Breast epithelium (tissue), 3 donors: Measurements from ENCODE around the gene GLIS2.

Experiments used
- CTCF ChIP-seq, 3 donors: fragments of 450-650 bp; IDR thresholded peaks; one replicate each; pipeline ENCODE4 v1.5.1; 2016 to 2017; ENCODE audit warnings: antibody characterized with exemption in 3 of 3, mild to moderate bottlenecking in 3 of 3, moderate library complexity in 3 of 3
- POLR2A ChIP-seq: fragments of 450-650 bp; IDR thresholded peaks from one replicate; pipeline ENCODE4 v1.6.1; 2016; ENCODE audit warnings: antibody characterized with exemption, mild to moderate bottlenecking, moderate library complexity
- POLR2AphosphoS5 ChIP-seq, 3 donors: sonication (generic); formaldehyde crosslinking; IDR thresholded peaks; one replicate each; pipeline ENCODE4 v1.6.1; 2017; ENCODE audit warnings: antibody characterized with exemption in 3 of 3

- no peak for TF ChIP-seq POLR2AphosphoS5 (IDR thresholded peaks at IDR 0.05)
- TF ChIP-seq CTCF (IDR thresholded peaks at IDR 0.05), result no peak
- no peak for TF ChIP-seq POLR2A
These were observed 37.0 kb downstream of the GLIS2 start for GRCh38 chr16:4352843-4353242.
